Measurements from ENCODE around the gene STK32B.

DNA sequence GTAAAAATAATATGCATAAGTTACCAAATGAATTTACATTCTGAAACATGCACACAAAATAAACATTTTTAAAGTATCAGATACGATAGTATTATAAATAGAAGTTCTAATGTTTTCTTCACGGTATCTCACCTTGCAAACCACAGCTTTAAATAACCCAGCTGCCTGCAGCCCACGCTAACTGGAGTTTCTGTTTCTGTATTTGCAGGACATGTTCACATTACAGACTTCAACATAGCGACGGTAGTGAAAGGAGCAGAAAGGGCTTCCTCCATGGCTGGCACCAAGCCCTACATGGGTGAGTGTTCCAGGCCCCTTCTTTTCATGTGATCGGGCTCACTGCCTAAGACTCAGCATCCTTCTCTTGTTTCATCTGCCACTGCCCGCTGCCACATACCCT lies 365.4 kb downstream of the STK32B start:
- TF ChIP-seq, protein P1, sequence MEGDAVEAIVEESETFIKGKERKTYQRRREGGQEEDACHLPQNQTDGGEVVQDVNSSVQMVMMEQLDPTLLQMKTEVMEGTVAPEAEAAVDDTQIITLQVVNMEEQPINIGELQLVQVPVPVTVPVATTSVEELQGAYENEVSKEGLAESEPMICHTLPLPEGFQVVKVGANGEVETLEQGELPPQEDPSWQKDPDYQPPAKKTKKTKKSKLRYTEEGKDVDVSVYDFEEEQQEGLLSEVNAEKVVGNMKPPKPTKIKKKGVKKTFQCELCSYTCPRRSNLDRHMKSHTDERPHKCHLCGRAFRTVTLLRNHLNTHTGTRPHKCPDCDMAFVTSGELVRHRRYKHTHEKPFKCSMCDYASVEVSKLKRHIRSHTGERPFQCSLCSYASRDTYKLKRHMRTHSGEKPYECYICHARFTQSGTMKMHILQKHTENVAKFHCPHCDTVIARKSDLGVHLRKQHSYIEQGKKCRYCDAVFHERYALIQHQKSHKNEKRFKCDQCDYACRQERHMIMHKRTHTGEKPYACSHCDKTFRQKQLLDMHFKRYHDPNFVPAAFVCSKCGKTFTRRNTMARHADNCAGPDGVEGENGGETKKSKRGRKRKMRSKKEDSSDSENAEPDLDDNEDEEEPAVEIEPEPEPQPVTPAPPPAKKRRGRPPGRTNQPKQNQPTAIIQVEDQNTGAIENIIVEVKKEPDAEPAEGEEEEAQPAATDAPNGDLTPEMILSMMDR (conservative IDR thresholded peaks at IDR 0.05; ENCODE audit: low read depth in 2 of 2), result no peak
- TF ChIP-seq POLR2AphosphoS5 (IDR thresholded peaks at IDR 0.05; ENCODE audit: low read depth), result no peak
- TF ChIP-seq EZH2 (IDR thresholded peaks at IDR 0.05; ENCODE audit: low read depth, unreplicated experiment), result no peak
- TF ChIP-seq, protein P2, sequence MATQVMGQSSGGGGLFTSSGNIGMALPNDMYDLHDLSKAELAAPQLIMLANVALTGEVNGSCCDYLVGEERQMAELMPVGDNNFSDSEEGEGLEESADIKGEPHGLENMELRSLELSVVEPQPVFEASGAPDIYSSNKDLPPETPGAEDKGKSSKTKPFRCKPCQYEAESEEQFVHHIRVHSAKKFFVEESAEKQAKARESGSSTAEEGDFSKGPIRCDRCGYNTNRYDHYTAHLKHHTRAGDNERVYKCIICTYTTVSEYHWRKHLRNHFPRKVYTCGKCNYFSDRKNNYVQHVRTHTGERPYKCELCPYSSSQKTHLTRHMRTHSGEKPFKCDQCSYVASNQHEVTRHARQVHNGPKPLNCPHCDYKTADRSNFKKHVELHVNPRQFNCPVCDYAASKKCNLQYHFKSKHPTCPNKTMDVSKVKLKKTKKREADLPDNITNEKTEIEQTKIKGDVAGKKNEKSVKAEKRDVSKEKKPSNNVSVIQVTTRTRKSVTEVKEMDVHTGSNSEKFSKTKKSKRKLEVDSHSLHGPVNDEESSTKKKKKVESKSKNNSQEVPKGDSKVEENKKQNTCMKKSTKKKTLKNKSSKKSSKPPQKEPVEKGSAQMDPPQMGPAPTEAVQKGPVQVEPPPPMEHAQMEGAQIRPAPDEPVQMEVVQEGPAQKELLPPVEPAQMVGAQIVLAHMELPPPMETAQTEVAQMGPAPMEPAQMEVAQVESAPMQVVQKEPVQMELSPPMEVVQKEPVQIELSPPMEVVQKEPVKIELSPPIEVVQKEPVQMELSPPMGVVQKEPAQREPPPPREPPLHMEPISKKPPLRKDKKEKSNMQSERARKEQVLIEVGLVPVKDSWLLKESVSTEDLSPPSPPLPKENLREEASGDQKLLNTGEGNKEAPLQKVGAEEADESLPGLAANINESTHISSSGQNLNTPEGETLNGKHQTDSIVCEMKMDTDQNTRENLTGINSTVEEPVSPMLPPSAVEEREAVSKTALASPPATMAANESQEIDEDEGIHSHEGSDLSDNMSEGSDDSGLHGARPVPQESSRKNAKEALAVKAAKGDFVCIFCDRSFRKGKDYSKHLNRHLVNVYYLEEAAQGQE (IDR thresholded peaks at IDR 0.05; ENCODE audit: unreplicated experiment), result no peak
- no peak for TF ChIP-seq NANOG (IDR thresholded peaks at IDR 0.05; ENCODE audit: borderline replicate concordance)
- TF ChIP-seq ZNF331 (CRISPR knock-in tag; IDR thresholded peaks at IDR 0.05; ENCODE audit: low read depth), result no peak
- no peak for TF ChIP-seq EZH2phosphoT487 (IDR thresholded peaks at IDR 0.05; ENCODE audit: unreplicated experiment)
- TF ChIP-seq JUNB (IDR thresholded peaks at IDR 0.05; ENCODE audit: unreplicated experiment), result no peak
- no peak for TF ChIP-seq CREB1 (CRISPR knock-in tag; IDR thresholded peaks at IDR 0.05; ENCODE audit: low read depth)
